ENCODE results near the gene EPM2AIP1.
"Not testable (repeated sequence)": the region's sequence is repeated elsewhere in the genome, so short reads cannot be mapped to it uniquely, and the experiment has no call there.

EPM2AIP1 gene

GRCh38 chr3:36954452-36955134, 38.3 kb downstream of the EPM2AIP1 start:
- no peak for DNase-seq (ENCODE audit: low read depth in 1 of 2, low spot score in 1 of 2)

DNA sequence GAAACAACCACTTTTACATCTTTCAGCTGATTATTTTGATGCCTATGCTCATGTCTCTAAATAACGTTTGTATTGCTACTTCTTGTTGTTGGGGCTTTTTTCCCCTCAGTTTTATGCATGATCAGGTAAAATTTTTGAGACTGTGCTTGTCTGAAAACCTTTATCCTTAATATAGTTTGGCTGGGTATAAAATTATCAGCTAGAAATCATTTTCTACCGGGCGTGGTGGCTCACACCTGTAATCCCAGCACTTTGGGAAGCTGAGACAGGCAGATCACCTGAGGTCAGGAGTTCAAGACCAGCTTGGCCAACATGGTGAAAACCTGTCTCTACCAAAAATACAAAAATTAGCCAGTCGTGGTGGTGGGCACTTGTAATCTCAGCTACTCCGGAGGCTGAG, 45.1 kb downstream of the EPM2AIP1 start:
- DNase-seq (ENCODE audit: low read depth in 1 of 2, low spot score in 1 of 2), result not testable (repeated sequence)

- no peak for DNase-seq (ENCODE audit: low read depth in 1 of 2, low spot score in 1 of 2)
Measured at GRCh38 chr3:36945333-36945980, 47.5 kb downstream of the EPM2AIP1 start.

GRCh38 chr3:36944641-36945270, 48.2 kb downstream of the EPM2AIP1 start, which contains the start of gene TRANK1:
TSS of gene TRANK1 (minus strand) at chr3:36945054. CDS start at chr3:36944809, 245 bp downstream.
- peak; percentile 62 to 83 for DNase-seq (ENCODE audit: low read depth in 1 of 2, low spot score in 1 of 2)

- peak; percentile 14 to 18 for DNase-seq (ENCODE audit: low read depth in 1 of 2, low spot score in 1 of 2)
Measured at GRCh38 chr3:36944012-36944640, 48.8 kb downstream of the EPM2AIP1 start.

GRCh38 chr3:36943601-36944000, 49.3 kb downstream of the EPM2AIP1 start:
- DNase-seq (ENCODE audit: low read depth in 1 of 2, low spot score in 1 of 2), result no peak

DNA sequence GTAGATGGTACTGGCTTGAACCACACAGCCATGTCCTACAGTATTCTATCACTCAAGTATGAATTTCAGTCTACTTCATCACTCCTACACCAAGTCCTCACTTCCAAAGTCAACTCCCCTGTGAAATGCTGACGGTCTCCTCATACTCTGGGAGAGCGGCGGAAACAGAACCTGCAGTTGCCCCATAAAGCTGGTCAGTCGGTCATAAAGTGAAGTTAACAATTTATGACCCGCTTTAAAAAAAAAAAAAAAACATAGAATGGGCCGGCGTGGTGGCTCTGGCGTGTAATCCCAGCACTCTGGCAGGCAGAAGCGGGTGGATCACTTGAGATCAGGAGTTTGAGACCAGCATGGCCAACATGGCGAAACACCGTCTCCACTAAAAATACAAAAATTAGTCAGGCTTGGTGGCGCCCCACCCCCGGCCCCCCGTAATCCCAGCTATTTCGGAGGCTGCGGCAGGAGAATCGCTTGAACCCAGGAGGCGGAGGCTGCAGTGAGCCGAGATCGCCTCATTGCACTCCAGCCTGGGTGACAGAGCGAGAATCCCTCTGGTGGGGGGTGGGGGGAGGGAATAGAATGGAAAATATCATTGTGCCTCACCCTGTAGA, 50.2 kb downstream of the EPM2AIP1 start:
- DNase-seq (ENCODE audit: low read depth in 1 of 2, low spot score in 1 of 2), result no peak

DNA sequence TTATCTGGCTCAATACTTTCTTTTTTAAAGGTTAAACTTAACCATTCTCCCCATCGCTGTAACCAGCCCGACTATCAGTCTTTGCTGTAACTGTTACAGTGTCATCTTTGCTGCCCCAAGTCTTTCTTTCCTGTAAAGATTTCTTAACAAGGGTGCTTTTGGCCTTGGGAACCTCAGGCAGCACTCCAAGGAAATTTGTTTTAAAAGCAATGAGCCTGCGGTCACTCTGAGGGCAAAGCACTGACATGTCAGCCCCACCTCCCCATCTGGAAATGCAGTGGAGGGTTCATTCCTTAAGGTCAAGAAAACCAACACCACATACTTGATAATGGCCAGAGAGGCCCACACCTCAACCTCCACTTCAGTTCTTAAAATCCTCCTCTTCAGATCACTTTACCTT, 51.3 kb downstream of the EPM2AIP1 start:
- DNase-seq (ENCODE audit: low read depth in 1 of 2, low spot score in 1 of 2), result no peak

DNA sequence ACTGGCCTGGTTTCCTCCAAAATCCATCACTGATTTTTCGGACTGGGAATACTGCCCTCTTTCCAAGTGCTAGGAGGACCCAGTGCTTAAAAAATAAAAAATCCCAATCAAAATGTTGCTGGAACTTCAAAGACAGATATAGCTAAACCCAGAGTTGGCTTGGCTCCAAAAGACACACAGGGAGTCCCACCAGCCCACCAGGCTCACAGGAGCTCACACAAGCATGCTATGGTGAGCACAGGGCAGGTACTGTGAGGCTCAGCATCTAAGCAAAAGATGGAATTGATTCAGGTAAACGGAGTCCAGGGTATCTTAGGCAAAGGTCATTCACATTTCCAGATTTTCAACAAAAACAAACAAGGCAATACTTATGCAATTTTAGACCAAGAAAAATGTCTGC, 51.8 kb downstream of the EPM2AIP1 start:
- DNase-seq (ENCODE audit: low read depth in 1 of 2, low spot score in 1 of 2), result no peak

GRCh38 chr3:36937492-36937891, 55.4 kb downstream of the EPM2AIP1 start:
- no peak for DNase-seq (ENCODE audit: low read depth in 1 of 2, low spot score in 1 of 2)

Data from activated CD4-positive, alpha-beta T cell treated with anti-CD3 and anti-CD28 coated beads, Interleukin-2, amount 50 U/mL, for 24 hours (primary cell).